ENCODE measurements around the gene ZNF888. TPM values are rescaled to one million over a fixed set of nuclear protein-coding genes. Genes with fewer than 3 reads are reported as not detected.
A peak's percentile ranks its signal among the peaks of the same experiment; 100 is the strongest.

ZNF888 gene
- total RNA-seq, 2 experiments from 2014 or later = 8.5 to 9.0 TPM

DNA sequence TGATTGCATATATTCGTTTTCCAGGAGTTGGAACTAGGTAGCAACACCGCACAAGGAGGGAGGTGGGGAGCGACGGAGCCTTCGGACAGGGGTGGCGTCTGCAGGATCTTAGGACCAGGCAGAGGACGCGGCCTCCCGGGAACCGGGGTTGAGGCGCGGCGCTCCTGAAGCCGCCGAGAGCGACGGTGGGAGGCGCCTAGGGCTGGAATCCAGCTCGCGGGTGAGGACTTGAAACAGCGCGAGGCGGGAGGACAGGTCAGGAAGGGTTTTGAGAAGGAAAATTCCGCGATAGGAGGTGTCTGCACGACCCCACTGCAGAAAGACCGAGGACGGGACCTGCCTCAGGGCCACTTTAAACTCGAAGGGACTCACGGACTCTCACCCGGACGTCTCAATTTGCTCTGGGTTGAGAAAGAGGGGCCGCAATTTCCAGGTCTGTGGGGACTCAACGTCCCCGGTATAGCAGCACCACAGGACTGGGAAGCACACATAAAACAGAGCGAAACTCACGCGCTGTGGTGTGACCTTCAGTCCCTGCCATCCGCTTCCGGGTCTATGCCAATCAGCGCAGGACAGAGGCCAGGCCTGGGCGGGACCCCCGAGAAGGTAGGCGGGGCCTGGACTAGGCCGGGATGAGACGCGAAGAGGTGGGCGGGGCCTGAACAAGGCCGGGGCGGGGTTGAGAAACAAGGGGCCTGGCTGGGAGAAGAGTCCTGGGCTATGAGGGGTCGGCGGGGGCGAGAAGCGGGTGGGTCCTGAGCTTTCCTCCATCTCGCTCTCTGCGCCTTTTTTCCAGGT, 25.9 kb downstream of the ZNF888 start, which contains the start of gene ZNF320:
Gene ZNF320 (minus strand): TSS at position 498 of the 798 bp plus-strand sequence. CDS start 7,380 bp downstream, outside the sequence.
- Histone ChIP-seq H3K9me2 (ENCODE audit: insufficient read depth, low read length) (no peaks in the 10 kb centered on the region), H3K4me2 (ENCODE audit: low read length) (peak within 1 kb of the TSS; percentile 70), H4K20me1 (ENCODE audit: insufficient read depth, low read length) (no peaks in the 10 kb centered on the region), H3K4me3 (ENCODE audit: low read depth, low read length, poor library complexity, severe bottlenecking) (peak within 1 kb of the TSS; percentile 79), H3K4me1 (ENCODE audit: insufficient read depth, low read length, poor library complexity, severe bottlenecking) (peaks cover 5% of the 10 kb centered on the region), H3K27ac (ENCODE audit: low read depth, low read length, poor library complexity, severe bottlenecking) (peak within 1 kb of the TSS; percentile 44), H2AFZ (ENCODE audit: low read length) (peak within 1 kb of the TSS; percentile 69), H3K36me3 (ENCODE audit: insufficient read depth, low read length) (peaks cover 23% of the 10 kb centered on the region), H3K79me2 (ENCODE audit: insufficient read depth, low read depth, low read length) (peaks cover 20% of the 10 kb centered on the region; the same call in 1 of the 2 replicates), H3K9me3 (ENCODE audit: low read length) (no peaks in the 10 kb centered on the region)
- POLR2A ChIA-PET = interaction anchor here (0.6 kb wide), 1 partner anchor 46 kb away, joined by 3 read pairs; no protein-coding TSS in a partner anchor
- BruUV-seq (replicated peaks) = no TSS peak
- intact Hi-C loops (cut with micrococcal nuclease; ENCODE audit: unreplicated experiment) = no loop called here
- TF ChIP-seq, protein P1, sequence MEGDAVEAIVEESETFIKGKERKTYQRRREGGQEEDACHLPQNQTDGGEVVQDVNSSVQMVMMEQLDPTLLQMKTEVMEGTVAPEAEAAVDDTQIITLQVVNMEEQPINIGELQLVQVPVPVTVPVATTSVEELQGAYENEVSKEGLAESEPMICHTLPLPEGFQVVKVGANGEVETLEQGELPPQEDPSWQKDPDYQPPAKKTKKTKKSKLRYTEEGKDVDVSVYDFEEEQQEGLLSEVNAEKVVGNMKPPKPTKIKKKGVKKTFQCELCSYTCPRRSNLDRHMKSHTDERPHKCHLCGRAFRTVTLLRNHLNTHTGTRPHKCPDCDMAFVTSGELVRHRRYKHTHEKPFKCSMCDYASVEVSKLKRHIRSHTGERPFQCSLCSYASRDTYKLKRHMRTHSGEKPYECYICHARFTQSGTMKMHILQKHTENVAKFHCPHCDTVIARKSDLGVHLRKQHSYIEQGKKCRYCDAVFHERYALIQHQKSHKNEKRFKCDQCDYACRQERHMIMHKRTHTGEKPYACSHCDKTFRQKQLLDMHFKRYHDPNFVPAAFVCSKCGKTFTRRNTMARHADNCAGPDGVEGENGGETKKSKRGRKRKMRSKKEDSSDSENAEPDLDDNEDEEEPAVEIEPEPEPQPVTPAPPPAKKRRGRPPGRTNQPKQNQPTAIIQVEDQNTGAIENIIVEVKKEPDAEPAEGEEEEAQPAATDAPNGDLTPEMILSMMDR (conservative IDR thresholded peaks at IDR 0.05; ENCODE audit: low read length) = no peak
- no peak for TF ChIP-seq EZH2phosphoT487 (IDR thresholded peaks at IDR 0.05; ENCODE audit: borderline replicate concordance, low read depth, low read length)
- DNase-seq (ENCODE audit: low spot score) = peak; percentile 97
- CTCF ChIA-PET (ENCODE audit: unreplicated experiment) = no interaction called here

DNA sequence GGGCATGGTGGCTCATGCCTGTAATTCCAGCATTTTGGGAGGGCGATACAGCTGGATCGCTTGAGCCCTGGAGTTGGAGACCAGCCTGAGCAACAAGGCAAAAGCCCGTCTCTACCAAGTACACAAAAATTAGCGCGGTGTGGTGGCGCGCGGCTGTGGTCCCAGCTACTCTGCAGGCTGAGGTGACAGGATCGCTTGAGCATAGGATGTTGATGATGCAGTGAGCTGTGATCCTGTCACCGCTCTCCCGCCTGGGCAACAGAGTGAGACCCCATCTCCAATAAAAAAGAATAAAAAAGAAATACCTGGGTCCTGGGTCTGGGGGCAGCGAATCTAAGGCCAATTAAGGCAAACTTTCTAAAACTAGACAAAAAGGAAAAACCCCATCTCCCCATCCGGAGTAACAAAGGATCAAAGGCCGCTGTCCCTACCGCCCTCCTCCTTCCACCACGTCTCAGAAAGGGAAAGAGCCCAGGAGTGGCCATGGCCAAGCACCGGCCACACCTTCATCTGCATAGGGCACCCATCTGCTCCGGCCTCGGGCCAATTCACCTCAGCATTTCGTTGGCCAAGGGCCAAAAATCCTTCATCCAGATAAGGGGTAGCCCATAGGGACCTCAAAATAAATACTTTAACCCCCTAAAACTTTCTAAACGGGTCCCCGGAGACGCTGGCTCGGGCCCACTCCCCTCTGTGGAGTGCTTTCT, 26.6 kb downstream of the ZNF888 start:
- peaks cover 5% of the 10 kb centered on the region for H3K4me1 ChIP-seq (ENCODE audit: insufficient read depth, low read length, poor library complexity, severe bottlenecking)
- POLR2A ChIA-PET = no interaction called here

More for the DNA sequence above, 26.6 kb downstream of the ZNF888 start:
- Histone ChIP-seq H3K4me2 (ENCODE audit: low read length) (peak overlapping the region; percentile 70), H4K20me1 (ENCODE audit: insufficient read depth, low read length) (no peaks in the 10 kb centered on the region), H3K27ac (ENCODE audit: low read depth, low read length, poor library complexity, severe bottlenecking) (no peak overlapping the region), H2AFZ (ENCODE audit: low read length) (peak overlapping the region; percentile 69; the same call in 1 of the 2 replicates), H3K9me2 (ENCODE audit: insufficient read depth, low read length) (no peaks in the 10 kb centered on the region), H3K4me3 (ENCODE audit: low read depth, low read length, poor library complexity, severe bottlenecking) (peak overlapping the region; percentile 79), H3K9me3 (ENCODE audit: low read length) (no peaks in the 10 kb centered on the region), H3K36me3 (ENCODE audit: insufficient read depth, low read length) (peaks cover 23% of the 10 kb centered on the region), H3K79me2 (ENCODE audit: insufficient read depth, low read depth, low read length) (peaks cover 20% of the 10 kb centered on the region; the same call in 1 of the 2 replicates)
- intact Hi-C loops (cut with micrococcal nuclease; ENCODE audit: unreplicated experiment) = no loop called here
- CTCF ChIA-PET (ENCODE audit: unreplicated experiment) = no interaction called here
- DNase-seq (ENCODE audit: low spot score) = peak; percentile 9
- TF ChIP-seq, protein P1 (conservative IDR thresholded peaks at IDR 0.05; ENCODE audit: low read length) = no peak
- no peak for TF ChIP-seq EZH2phosphoT487 (IDR thresholded peaks at IDR 0.05; ENCODE audit: borderline replicate concordance, low read depth, low read length)
- BruUV-seq (replicated peaks) = TSS peak; percentile 70

Measured in OCI-LY7 (cell line).